Iris pigment epithelial cell (primary cell): ENCODE data around the gene OR2G2.

Experiments
- DNase-seq: peaks from one replicate; pipeline ENCODE4 v3.0.0-alpha.2; 2011; ENCODE audit warnings: low read depth

The OR2G2 gene, protein sequence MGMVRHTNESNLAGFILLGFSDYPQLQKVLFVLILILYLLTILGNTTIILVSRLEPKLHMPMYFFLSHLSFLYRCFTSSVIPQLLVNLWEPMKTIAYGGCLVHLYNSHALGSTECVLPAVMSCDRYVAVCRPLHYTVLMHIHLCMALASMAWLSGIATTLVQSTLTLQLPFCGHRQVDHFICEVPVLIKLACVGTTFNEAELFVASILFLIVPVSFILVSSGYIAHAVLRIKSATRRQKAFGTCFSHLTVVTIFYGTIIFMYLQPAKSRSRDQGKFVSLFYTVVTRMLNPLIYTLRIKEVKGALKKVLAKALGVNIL

GRCh38 chr1:247588060-247588459 lies at the start of gene OR2G2:
OR2G2 (plus strand) TSS chr1:247588360; CDS start chr1:247588360, 0 bp downstream.
- no peak for DNase-seq

DNA sequence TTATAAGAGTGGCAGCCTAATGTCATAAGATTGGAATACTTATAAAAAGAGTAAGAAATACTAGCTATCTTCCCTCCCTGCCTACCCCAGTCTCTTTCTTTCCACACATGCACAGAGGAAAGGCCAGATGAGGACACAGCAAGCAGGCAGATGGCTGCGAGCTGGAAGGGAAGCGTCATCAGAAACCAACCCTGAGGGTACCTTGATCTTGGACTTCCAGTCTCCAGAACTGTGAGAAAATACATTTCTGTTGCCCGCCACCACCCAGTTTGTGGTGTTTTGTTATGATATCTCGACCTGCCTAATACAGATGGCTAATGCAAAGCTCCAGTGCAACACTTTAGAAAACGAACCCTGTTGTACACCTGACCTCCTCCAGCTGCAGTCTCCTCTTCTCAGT lies 49.6 kb upstream of the OR2G2 start:
- no peak for DNase-seq

DNA sequence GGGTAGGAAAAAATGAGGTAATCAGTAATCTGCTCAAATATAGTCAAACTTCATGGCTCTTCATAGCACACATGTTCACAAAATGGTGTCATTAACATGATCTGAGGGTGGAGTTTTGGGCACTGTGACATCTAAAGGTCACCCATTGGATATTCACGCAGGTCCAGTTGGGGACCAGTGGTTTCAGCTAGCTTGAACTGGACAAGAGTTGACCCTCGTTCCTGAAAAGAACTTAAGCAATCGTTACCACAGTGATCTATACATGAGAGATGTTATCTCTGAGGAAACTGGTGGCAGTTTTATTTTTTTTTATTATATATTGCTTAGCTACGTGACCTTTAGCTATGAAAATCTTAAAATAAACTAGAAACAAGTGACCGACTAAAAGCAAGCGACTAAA lies 48.9 kb upstream of the OR2G2 start:
- DNase-seq, result no peak

DNA sequence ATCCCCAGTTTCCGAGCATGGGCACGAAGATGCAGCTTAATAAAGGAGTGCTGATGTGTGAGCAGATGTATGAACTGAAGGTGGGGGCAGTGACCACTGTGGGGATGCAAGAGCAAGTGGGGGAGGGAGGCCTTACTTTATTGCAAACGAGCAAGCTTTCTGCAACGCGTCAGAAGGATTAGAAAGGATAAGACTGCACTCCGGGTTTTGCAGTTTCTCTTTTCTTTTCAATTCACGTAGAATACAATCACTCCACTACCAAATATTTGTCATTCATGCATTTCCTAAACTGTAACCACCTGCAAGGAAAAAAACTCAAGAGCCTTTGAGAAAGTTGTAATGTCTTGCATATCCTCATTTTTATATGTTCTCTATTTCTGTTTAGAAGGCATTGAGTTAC lies 47.6 kb upstream of the OR2G2 start:
- DNase-seq, result no peak

DNA sequence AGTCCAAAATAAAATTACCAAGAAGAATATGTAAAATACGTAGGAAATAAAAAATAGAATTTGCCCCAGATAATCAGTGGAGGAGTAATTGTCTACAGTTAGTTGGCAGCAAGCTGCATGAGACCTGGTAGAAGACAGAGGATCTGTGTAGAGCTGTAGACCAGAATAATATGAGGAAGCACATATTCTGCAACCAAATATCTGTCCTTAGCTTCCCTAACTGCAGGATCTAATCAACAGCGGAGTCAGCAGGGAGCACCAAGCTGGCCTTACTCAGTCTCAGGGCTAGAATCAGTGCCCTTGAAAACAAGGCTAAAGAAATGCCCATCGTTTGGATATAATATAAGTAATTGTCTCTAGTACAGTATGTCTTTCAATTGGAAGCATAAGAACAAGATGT lies 45.3 kb upstream of the OR2G2 start:
- no peak for DNase-seq

DNA sequence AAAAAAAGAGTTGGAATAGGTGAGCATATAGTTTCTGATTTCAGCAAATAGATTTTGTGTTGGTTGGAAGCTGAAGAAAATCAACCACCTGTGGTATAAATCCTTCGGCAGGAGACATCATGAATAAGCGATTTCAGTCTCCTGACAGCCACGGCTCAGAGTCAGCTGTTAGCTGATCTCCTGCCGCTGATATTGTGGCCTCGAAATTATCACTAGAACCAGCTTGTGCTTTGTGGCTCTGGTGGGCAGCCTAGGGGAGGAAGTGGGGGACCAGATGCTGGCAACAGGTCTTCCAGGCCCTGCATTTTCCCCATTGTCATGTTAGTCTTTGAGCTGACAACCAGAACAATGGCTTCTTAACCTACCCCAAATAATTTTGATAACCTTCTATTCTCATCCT lies 40.1 kb upstream of the OR2G2 start:
- no peak for DNase-seq

- DNase-seq, result no peak
These were observed 39.4 kb upstream of the OR2G2 start, which contains the start of gene GCSAML for GRCh38 chr1:247548769-247549182. GCSAML (plus strand) TSS chr1:247549134; CDS start chr1:247549192, 58 bp downstream.

DNA sequence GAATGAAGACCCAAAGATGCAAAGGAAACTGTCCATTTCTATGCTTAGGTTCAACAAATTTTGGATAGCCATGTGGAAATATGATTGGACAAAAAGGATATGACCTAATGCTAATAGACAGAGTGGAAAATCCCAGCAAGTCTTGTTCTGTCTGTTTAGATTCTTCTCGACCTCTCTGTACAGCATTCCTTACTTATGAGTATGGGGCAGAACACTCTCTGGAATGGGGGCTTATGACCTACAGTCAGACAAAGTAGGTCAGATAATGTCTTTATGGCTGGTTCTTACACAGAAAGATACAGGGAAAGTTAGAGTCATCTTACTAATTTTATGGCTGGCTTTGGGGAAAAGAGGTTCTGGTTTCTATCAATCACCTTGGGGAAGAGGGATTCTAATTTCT lies 36.4 kb upstream of the OR2G2 start:
- peak; percentile 20 for DNase-seq

GRCh38 chr1:247552231-247552630 lies 35.9 kb upstream of the OR2G2 start:
- no peak for DNase-seq

- DNase-seq, result no peak
These were observed 30.1 kb upstream of the OR2G2 start for GRCh38 chr1:247557926-247558674.

- DNase-seq, result no peak
These were observed 26.4 kb upstream of the OR2G2 start for GRCh38 chr1:247561711-247562110.

DNA sequence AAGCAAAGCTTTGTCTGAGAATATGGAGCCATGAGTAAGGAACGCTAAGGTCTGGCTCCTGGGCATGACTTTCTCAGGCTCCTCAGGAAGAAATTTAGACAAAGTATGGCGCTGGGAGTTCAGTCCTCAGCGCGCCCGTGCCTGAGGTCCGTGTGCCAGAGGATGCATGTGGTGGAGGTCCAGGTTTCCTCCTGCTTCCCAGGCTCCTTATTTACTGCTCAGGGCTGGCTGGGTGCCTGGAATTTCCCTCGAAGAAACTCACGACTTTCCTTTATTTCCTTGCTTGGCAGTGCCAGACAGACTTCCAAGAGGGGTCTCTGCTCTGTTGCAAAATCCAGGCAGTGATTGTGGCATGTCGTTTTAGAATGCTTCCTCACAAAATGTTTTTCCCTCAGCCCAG lies 26.0 kb upstream of the OR2G2 start:
- no peak for DNase-seq

- no peak for DNase-seq
These were observed 13.9 kb upstream of the OR2G2 start for GRCh38 chr1:247574236-247574635.

DNA sequence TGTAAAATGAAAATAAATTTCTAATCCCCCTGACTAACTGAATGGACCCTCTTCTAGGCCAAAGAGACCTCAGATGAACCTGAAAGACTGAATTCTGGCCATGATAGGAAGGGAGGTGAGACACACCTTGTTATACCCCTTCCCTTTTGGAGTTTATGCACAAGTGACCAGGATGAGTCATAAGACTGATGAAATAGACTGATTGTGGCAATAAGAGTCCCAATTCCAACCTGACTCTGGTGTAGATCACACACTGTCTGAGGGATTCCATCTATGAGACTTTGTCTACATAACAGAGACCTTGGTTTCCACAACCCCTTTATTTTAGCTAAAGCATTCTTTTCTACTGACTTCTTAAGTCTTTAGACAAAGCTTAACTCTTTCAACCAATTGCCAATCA lies 13.5 kb upstream of the OR2G2 start:
- DNase-seq, result no peak

GRCh38 chr1:247576514-247576913 lies 11.6 kb upstream of the OR2G2 start:
- DNase-seq, result peak; percentile 1

GRCh38 chr1:247578946-247579460 lies 9.2 kb upstream of the OR2G2 start:
- DNase-seq, result no peak

GRCh38 chr1:247605286-247605685 lies 17.1 kb downstream of the OR2G2 start, which contains the start of gene OR2G3:
OR2G3 (plus strand) TSS chr1:247605586; CDS start chr1:247605586, 0 bp downstream.
- DNase-seq, result no peak

GRCh38 chr1:247613405-247613804 lies 25.2 kb downstream of the OR2G2 start:
- no peak for DNase-seq

DNA sequence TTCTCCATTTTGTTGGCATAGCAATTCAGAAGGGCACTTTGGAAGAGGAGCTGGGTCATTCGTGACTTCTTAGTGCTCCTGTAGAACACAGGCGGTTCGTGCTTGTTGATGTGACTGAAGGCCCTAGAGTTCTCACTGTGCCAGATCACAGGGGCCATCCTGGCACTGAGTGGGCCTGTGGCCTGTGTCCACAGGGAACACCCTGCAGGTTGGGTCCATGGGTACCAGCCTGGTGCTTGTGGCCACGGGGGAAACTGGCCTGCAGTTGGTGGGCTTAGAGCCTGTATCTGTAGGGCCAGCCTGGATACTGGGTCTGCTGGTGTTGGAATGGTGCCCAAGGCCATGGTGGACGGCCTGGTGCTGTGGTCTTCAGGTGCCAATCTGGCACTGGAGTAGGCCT lies 26.5 kb downstream of the OR2G2 start:
- no peak for DNase-seq

DNA sequence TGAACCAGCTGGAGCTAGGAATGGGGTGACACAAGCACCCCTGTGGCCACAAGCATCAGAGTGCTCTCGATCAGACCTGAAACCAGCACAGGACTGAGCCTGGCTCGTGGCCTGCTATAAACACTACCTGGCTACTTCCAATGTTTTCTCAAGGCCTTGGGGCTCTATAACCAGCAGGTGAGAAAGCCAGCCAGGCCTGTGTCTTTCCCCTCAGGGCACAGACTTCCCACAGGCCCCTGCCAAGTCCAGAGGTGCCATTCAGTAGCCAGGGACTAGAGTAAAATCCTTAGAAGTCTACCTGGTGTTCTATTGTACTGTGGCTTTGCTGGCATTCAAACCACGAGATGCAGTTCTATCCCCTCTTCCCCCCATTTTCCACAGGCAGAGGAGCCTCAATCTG lies 39.8 kb downstream of the OR2G2 start:
- DNase-seq, result no peak

DNA sequence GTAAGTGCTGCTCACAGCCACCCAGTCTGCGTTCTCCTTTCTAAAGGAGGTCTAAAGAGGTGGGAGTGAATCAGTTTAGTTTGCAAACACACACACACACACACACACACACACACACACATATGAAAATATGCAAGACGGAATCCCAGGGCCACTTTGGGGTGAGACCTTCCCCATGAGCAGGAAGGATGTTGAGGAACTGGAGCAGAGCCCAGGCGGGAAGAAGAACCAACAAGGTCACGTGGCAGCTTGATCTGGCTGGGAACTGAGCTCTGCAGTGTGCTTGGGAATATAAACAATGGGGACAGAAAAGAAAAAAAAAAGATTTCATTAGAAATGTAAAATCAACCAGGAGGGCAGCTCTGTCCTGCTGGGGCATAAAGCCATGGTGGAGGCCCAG lies 49.9 kb downstream of the OR2G2 start:
- DNase-seq, result no peak

GRCh38 chr1:247638781-247639180 lies 50.6 kb downstream of the OR2G2 start:
- DNase-seq, result no peak
